ENCODE measurements around the gene TUBB4B. TPM values are rescaled to one million over a fixed set of nuclear protein-coding genes. Genes with fewer than 3 reads are reported as not detected.

Gene TUBB4B
- total and polyA plus RNA-seq, 2 experiments from 2014 or later = 334 to 389 TPM

GRCh38 chr9:137228968-137229896 is 11.9 kb upstream of the TUBB4B start:
- H3K4me1 Mint-ChIP-seq = peaks cover 2% of the 10 kb centered on the region; the same call in 2 of the 3 replicates
- Histone ChIP-seq H3K79me2 (replicated peaks; ENCODE audit: insufficient read depth) (no peaks in the 10 kb centered on the region), H3K36me3 (ENCODE audit: insufficient read depth) (no peaks in the 10 kb centered on the region), H3K4me3 (no peak overlapping the region), H3K4me1 (ENCODE audit: insufficient read depth) (no peaks in the 10 kb centered on the region; the same call in 1 of the 2 replicates), H3F3A (replicated peaks; ENCODE audit: low read depth) (0 out of 2 replicates have a peak, but pooled peaks cover 1% of the 10 kb centered on the region), H3K9me2 (ENCODE audit: insufficient read depth) (no peaks in the 10 kb centered on the region), H3K27ac (ENCODE audit: low read depth) (no peak overlapping the region), H3K27me3 (ENCODE audit: insufficient read depth) (no peaks in the 10 kb centered on the region), H2AFZ (no peak overlapping the region), H4K20me1 (replicated peaks; ENCODE audit: insufficient read depth) (no peaks in the 10 kb centered on the region), H3K4me2 (no peak overlapping the region)
- H3K9me3 Mint-ChIP-seq = no peaks in the 10 kb centered on the region
- ATAC-seq (no peak), DNase-seq (ENCODE audit: low spot score) (no peak)
- no peak overlapping the region for H3K27ac Mint-ChIP-seq
- H3K27me3 Mint-ChIP-seq (ENCODE audit: insufficient read depth, low read depth, poor library complexity) = peaks cover 3% of the 10 kb centered on the region
- H3K36me3 Mint-ChIP-seq (ENCODE audit: low read depth) = no peaks in the 10 kb centered on the region
- no peak overlapping the region for H3K4me3 Mint-ChIP-seq
- TF ChIP-seq NANOG (IDR thresholded peaks at IDR 0.05; ENCODE audit: borderline replicate concordance) = no peak
- TF ChIP-seq EZH2 (IDR thresholded peaks at IDR 0.05; ENCODE audit: low read depth, unreplicated experiment) = no peak
- TF ChIP-seq STAT1 (IDR thresholded peaks at IDR 0.05; ENCODE audit: unreplicated experiment) = no peak
- TF ChIP-seq ETS1 (IDR thresholded peaks at IDR 0.05) = no peak
- no peak for TF ChIP-seq CTCF (conservative IDR thresholded peaks at IDR 0.05; ENCODE audit: low read depth in 2 of 2)
- no peak for TF ChIP-seq REST (IDR thresholded peaks at IDR 0.05; ENCODE audit: unreplicated experiment)
- TF ChIP-seq ZNF331 (CRISPR knock-in tag; IDR thresholded peaks at IDR 0.05; ENCODE audit: low read depth) = no peak
- TF ChIP-seq ZNF114 (CRISPR knock-in tag; IDR thresholded peaks at IDR 0.05) = no peak

Measured in GM23338 (cell line).